Activated gamma-delta T cell treated with anti-CD3 and anti-CD28 coated beads, Interleukin-2, amount 50 U/mL, for 16 hours (primary cell): ENCODE measurements around the gene RIPK4.

ENCODE experiments used
- DNase-seq: peaks from one replicate; pipeline ENCODE4 v3.0.0-alpha.2; 2020; ENCODE audit warnings: low read depth

Gene RIPK4

GRCh38 chr21:41753006-41753898 lies 13.6 kb downstream of the RIPK4 start:
- no peak for DNase-seq

GRCh38 chr21:41752231-41752681 lies 14.6 kb downstream of the RIPK4 start:
- DNase-seq, result no peak

DNA sequence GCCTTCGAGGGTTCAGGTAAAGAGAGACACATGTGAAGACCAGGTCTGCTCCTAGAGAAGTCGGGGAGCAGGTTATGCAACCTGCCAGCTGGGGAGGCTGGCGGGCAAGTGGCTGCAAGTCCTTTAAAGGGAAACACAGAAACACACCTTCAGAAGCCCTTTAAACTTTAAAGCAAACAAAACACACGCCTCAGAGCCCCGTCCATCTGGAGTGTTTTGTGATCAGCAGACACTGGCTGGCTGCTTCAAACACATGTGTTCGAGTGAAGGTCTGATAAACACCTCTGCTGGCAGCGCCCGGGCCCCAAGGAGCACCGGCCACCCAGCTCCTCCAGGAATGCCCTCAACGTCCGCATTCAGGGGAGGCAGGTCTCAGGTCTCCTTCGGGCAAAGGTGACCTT lies 15.2 kb downstream of the RIPK4 start:
- DNase-seq, result no peak

DNA sequence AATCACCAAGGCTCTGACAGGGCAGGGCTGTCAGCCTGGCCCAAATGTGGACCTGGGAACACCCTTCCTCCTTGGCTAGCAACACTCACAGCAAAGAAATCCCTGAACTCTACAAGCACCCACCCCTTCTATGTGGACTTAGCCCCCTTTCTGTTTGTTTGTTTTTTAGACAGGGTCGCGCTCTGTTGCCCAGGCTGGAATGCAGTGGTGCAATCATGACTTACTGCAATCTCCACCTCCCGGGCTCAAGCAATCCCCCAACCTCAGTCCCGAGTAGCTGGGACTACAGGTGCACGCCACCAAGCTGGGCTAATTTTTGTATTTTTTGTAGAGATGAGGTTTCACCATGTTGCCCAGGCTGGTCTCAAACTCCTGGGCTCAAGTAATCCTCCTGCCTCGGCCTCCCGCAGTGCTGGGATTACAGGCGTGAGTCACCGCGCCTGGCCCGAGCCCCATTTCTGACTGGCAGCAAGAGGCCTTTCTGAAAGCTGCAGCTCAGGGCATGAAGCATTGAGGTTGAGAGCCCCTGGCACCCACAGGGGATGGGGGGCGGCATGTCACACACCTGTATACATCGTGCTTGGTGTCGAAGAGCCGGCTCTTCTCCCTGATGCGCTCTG lies 16.2 kb downstream of the RIPK4 start:
- DNase-seq, result no peak

DNA sequence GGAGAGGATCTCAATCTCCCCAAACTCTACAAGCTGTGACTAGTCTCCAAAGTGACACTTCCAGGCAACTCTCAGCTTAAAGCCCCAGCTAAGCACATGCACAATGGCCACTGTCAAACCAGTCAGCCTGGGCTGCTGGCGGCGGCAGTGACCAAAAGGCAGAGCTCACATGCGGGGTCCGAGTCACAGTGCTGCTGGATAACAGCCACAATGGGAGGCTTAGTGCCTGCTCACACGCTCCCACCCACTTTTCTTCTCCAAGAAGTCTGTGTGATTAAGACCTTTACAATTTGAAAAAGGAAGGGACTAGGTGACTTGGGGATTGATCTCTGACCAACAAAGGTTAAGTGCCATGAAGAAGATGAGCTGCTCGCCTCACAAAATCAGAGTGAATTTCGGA lies 16.8 kb downstream of the RIPK4 start:
- DNase-seq, result no peak

GRCh38 chr21:41749286-41749685 lies 17.6 kb downstream of the RIPK4 start:
- DNase-seq, result no peak

DNA sequence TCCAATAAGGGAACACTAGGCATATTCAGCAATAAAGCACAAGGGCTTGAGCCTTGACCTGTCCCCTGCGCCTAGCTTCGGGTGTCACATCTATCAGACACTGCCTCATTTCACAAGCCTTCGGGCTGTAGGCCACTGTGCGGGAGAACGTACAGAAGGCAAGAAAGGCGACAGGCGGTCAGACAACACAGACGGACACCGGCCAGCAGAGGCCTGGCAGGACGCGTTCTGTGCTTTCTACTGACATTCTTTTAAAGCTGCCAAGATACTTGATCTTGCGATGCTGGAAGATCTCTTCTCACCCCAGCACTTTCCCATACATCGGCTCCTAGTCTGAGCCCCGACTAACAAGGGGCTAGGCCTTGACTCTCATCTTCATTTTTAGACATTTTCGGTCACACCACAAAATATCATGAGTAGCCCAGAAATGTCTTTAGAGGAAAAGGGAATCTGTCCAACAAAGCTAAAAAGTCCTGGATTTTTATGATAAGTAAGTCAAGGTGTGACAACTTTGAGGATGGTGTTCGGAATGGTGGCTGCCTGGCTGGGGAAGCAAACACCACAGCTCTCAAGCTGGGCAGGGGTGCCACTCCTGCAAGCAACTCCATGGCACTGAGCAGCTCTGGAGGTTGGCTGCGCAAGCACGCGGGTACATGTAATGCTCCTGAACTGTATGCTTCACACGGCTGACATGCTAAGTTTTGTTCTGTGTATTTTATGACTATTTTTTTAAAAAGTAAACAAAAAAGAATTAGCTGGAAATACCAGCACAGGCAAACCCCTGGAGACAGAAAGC lies 18.7 kb downstream of the RIPK4 start:
- no peak for DNase-seq

DNA sequence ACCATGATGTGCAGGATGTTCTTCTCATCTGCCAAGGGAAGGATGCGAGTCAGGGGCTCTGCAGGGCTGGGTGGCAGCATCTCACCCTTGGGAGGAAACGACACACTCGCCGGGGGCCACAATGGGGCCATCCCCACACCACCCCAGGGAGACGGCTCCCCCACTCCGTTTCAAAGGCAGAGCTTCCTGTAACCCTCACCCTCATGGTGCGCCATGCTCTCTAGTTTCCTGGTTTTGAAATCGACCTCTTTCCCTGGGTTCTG lies 20.2 kb downstream of the RIPK4 start:
- DNase-seq, result no peak

- no peak for DNase-seq
Observed at GRCh38 chr21:41745971-41746743, 20.7 kb downstream of the RIPK4 start.

- DNase-seq, result no peak
Observed at GRCh38 chr21:41745026-41745820, 21.6 kb downstream of the RIPK4 start.

DNA sequence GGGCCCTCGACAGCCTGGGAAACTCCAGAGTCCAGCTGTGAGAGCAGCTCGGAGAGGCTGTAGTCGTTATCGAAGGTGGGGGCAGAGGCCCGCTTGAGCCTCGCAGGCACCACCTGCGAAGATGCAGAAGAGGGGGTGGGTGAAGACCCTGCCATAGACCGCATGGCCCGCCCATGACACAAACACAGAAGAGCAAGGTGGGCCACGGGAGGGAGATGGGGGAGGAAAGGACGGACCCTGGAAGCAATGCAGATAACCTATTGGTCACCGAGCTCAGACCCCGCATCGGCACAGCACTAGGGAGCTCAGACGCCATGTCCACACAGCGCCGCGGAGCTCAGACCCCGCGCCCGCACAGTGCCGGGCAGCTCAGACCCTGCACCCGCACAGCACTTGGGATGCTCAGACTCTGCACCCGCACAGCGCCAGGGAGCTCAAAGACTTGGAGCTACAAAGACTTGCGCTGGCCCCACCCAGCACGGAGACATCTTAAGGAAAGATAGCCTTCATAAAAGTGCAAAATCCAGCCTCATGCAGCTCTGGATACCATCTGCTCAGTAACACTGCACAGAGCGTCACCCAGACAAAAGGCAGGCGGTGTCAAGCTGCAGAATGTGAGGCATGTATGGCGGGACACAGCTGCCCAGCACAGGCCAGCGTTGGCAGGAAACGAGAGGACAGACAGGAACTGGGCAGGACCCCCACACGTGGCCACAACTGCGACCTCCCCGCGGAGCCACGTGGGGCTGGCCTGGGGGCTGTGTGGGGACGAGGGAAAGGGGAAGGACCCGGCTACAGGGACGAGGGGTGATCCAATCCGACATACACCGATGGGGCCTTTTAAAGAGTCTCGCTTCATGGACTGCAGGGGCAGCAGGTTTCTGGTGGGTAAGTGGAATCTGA lies 22.6 kb downstream of the RIPK4 start:
- no peak for DNase-seq

DNA sequence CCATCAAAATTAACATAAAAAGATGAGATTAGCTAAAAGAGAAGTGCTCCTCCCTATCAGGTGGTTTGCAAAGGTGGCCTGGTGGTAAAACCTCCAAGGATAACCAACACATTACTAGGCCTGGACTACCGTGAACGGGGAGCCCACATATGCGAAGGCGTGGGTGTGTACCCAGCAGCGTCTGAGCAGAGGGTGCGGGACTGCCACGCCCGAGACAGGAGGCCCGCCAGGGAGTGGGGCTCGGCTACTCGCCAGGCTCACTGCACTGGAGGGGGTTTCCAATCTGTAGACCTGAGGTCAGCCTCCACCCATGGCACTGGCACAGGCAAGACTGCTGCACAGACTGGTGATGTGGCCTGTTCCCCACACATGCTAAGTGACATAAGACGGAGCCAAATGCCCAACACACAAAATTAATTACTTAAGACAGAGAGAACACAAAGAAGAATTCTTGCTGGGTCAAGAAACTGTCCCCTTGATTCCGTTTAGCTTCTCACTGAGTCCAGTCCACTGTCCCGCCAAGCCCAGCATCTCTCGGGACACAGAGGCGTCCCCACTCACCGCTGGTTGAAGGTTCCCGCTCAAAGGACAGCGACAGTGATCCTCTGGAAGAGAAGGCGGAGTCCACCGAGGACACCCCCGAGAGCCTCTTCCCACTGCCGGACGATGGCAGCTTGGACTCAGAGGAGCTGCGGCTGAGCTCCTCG lies 23.4 kb downstream of the RIPK4 start:
- no peak for DNase-seq

DNA sequence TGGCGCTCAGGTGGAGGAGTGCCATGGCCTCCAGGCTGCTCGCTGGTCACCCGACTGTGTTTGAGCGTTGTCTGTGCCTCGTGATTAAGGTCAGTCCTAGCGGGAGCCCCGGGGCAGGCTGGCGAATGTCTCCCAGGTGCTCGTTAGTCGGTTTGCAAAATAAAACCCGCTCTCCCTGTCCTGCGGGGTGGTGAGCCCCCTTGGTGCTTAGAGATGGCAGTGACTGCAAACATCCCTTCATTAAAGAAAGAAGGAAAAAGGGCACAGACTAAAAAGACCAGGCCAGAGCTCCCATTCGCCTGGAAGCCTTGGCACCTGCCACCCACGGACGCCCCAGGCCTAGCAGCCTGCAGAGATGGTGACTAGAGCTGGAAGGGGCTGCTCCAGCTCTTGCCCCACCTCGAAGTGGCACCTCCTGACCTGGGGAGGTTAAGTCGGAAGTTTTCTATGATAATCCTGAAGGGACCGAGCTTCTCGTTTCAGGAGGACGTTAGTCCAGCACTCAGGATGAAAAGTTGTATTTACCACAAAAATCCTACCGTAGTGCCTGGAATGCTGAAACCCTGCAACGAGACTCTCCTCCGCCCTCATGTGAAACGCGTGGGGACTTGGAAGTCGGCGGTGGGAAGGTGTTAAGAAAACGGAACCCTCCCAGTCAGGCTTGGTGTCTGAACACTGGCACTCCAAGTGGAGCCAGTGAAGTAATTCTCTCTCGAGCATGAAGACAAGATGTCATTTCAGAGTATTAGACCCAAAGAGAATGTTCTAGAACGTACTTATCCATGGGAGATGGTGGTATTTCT lies 24.6 kb downstream of the RIPK4 start:
- DNase-seq, result no peak

DNA sequence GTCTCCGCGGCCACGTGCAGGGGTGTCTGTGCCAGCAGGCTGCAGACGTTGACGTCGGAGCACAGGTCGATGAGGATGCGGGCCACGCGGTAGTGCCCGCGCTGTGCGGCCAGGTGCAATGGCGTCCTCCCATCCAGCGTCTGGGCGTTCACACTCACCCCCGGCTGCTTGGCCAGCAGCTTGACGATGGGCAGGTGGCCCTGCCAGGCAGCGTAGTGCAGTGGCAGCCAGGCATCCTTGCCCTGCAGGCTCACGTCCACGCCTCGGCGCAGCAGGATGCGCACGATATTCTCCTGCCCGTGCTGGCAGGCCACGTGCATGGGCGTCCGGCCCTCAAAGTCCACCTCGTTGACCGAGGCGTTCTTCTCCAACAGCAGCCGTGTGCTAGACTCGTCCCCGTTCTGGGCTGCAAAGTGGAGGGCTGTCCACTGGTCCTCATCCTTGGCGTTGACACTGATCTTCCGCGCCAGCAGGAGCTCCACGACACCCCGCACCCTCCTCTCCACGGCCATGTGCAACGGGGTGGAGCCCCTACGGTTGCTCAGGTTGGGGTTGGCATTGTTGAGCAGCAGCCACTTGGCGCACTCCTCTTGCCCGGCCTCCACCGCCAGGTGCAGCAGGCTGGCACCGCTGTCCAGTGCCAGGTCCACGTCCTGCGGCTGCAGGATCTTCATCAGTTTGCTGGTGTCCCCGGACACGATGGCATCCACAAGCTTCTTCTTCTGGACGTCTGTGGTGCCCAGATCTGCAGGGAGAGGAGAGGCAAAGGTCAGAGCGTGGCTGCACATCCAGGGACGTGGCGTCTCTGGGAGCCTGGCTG lies 25.4 kb downstream of the RIPK4 start:
- no peak for DNase-seq

DNA sequence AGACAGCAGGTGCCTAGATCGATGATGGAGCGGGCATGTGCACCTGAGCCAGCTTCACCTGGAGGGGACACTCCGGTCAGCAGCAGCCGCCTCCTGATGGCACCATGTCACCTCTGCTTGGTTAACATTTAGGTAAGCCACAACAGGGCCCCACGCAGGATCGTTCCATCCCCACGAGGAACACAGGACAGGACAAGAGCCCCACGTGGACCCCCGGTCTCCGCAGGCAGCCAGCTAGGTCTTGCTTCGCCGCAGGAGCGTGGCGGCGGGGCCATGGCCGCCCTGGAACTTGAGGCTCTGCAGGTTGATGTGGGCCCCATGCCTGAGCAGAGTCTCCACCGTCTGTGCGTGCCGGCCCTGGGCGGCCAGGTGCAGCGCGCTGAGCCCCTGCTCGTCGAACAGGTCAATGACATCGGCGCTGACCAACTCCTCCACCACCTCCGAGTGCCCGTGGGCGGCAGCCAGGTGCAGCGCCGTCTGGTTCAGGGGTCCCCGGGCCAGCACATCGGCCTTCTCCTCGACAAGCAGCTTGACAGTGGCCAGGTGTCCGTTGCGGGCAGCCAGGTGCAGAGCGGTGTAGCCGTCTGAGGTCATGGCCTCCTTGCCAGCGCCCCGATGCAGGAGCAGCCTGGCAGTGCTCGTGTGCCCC lies 26.1 kb downstream of the RIPK4 start:
- DNase-seq, result no peak

DNA sequence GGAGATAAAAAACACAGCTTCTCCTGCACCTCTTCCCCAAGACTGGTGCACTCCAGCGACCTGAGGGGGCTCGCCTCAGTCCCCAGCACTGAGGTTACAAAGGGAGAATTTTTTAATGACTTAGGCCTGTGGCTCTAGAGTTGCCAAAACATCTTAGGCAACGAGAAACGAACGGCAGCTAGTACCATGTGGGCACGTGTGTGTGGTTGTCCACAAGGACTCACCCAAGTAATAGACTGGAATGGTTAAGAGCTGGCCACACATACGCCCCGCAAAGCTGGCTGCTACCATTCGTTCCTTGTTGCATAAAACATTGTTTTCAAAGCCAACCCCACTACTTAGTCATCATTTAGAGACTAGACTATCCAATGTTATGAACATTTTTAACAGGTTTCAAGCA lies 26.9 kb downstream of the RIPK4 start:
- no peak for DNase-seq

DNA sequence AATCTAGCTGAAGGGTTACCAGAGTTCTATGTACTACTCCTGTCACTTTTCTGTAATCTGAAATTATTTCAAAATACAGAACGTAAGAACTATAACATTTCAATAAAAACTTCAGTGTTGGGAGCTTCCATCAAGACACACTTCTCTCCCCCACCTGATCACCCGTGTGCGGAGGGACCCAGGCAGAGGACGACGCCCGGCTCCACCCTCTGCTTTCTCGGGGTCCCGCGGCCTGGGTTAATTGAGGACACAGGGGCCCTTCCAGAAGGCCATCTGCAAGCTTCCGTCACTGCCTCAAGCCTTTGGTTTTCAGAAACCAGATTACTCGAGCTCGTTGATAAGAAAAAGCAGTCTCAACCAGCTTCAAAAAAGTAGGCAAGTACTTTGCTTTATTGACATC lies 27.8 kb downstream of the RIPK4 start:
- no peak for DNase-seq
